IPS-NIHi7 (cell line): ENCODE results near the gene CCT6B.
"Not testable (repeated sequence)": the region's sequence is repeated elsewhere in the genome, so short reads cannot be mapped to it uniquely, and the experiment has no call there.

Experiments
- DNase-seq: peaks from one replicate; pipeline ENCODE4 v3.0.0; 2012; ENCODE audit warnings: mixed read lengths; ENCODE audit errors: extremely low spot score

The CCT6B gene

GRCh38 chr17:34961093-34961911 lies at the start of gene CCT6B, which contains the start of gene ZNF830:
TSS of gene CCT6B (minus strand) at chr17:34961460. CDS start at chr17:34961393, 67 bp downstream.
TSS of gene ZNF830 (plus strand) at chr17:34961540. CDS start at chr17:34961567, 27 bp downstream.
- DNase-seq, result peak; percentile 97

DNA sequence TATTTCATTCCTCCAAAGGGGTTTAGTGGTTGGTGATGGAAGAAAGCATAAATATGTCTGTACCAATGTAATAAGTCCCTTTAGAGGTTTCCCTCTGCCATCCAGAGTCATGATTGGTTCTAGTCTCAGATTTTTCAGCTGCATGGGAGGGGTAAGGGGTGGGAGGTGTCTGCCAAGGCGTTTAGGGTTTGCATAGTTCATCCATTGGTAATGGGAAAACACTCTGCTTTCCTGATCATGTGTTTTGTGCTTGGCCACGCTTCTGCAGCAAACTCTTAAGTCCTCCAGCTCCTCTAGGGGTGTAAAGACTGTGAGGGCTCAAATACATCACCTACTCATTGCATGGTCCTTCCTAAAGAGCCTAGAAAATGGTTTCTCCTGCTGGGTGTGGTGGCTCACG lies 48.8 kb upstream of the CCT6B start:
- no peak for DNase-seq

GRCh38 chr17:35006961-35007360 lies 45.7 kb upstream of the CCT6B start:
- DNase-seq, result no peak

- no peak for DNase-seq
Measured at GRCh38 chr17:35006345-35006744, 45.1 kb upstream of the CCT6B start.

DNA sequence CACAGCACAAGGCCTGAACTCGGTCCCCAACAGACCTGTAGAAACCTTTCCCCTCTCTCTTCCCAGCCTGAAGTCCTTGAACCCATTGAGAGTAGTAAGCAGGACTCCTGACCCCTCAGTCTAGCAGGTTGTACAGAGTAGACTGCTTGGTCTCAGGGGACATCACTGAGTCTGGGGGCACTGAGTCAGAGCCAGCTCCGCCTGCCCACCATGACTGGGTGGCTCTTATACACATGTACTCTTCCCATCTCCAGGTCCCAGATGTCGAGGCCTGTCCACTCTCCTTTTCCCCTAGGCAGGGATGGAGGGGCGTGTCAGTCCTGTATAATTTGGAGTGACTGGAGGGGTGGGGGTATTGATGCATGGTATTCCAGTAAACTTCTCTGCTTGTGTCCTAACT lies 42.5 kb upstream of the CCT6B start:
- no peak for DNase-seq

- DNase-seq, result no peak
Measured at GRCh38 chr17:35002876-35003551, 41.8 kb upstream of the CCT6B start.

DNA sequence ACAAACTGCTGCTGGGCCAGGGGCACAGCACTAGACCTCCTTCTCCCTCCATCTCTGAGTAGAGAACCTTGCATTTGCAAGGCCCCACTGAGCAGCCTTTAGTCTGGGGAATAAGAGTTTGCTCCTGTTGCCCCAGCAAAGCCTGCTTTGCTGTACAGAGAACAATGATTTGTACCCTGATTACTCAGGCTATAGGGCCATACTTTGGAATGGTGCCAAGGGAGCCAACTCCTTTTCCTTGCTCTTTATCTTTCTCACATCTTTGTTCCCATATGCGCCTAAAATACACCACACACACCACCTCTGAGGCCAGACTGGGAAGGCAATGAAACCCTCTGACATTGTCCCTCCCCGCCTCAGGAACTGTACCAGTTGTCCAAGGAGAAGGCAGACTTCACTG lies 40.3 kb upstream of the CCT6B start:
- DNase-seq, result no peak

DNA sequence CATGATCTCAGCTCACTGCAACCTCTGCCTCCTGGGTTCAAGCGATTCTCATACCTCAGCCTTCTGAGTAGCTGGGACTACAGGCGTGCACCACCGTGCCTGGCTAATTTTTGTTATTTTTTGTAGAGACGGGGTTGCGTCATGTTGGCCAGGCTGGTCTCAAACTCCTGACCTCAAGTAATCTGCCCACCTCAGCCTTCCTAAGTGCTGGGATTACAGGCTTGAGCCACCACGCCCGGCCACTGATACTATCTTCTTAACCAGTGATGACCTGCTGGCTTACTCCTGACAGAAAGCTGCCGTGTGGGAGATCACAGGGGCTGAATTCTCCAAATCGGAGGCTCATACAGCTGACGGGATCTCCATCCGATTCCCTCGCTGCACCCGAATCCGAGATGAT lies 39.7 kb upstream of the CCT6B start:
- not testable (repeated sequence) for DNase-seq

DNA sequence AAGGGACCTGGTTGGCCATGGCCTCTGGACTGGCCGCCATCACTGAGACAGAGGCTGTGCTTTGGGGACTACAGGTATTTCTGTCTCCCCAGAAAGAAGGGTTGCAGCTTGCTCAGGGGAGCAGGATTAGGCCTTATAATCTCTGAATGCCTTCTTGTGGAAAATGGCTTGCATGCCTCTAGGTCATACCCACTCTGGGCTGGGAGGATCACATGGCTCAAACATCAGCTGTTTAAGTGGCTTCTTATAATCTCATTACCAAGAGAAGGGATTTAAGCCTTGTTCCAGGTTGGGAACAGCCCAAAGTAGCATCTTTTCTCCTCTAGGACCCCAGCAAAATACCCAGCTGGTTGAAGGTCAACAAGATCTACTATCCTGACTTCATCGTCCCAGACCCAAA lies 38.2 kb upstream of the CCT6B start:
- no peak for DNase-seq

DNA sequence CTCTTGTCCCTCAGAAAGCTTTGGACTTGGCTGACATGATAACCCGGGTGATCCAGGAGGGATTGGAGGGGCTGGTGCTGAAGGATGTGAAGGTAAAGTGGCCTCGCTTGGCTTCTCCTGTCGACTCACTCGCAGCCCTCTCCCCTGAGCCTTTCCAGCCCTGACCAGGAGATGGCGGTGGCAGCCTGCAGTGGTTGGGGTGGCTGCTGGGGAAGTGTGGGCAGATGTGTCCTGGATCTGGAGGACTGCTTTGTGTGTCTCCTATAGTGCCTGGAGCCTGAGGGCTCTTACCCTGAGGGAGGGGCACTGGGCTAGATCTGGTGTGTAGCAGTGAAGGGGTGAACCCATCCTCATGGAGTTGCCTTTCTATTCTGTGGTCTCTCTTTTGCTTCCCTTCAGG lies 36.9 kb upstream of the CCT6B start:
- DNase-seq, result peak; percentile 94

- no peak for DNase-seq
Measured at GRCh38 chr17:34997355-34997862, 36.1 kb upstream of the CCT6B start.

DNA sequence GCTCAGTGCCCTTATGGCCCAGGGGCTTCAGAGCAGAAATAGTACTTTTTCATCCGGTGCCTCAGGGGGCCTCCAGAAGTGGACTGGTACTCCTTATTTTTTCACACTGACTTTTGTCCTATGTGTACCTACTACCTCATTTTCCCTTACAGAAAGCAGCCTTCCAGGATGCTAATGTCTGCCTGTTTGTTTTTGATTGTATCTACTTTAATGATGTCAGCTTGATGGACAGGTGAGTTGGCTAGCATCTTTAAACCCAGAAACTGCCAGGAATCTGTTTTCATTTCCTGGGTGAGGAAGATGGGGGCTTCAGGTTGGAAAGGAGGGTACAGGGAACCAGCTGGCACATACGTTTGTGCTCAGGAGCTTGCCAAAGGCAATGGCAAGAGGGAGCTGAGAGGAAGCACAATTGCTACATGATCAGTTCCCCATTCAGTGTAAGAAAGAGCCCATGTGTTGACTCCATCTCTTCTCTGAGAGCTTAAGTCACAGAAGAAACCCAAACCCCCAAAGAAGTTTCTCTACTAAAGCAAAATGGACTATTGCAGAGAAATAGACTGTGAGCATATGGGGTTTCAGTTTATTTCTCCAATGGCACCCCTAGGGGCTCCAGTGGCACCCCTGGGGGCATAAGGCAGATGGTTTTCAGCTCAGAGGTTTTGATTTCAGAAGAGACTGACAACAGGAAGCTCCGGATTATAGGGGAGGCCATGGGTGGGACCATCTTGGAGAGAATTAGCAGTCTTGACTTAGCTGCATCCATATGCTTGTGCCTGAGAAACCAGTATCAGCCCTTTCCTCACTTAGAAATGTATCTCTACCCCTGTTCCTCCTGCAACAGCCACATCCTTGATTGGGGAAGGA lies 35.4 kb upstream of the CCT6B start:
- DNase-seq, result no peak

GRCh38 chr17:34993031-34993430 lies 31.8 kb upstream of the CCT6B start:
- no peak for DNase-seq

DNA sequence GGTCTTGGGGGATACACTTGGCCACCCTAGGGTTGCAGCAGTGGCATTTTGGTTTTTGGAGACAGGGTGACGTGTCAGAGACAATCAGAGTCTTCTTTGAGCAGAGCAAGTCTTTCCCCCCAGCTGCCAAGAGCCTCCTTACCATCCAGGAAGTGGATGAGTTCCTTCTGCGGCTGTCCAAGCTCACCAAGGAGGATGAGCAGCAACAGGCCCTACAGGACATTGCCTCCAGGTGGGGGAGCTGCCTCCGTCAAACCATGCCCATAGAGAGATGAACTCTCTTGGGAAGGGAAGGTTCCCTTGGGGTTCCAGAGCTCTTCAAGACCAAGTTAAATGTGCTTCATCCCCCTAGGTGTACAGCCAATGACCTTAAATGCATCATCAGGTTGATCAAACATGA lies 30.3 kb upstream of the CCT6B start:
- no peak for DNase-seq

GRCh38 chr17:34990921-34991365 lies 29.7 kb upstream of the CCT6B start:
- DNase-seq, result no peak

DNA sequence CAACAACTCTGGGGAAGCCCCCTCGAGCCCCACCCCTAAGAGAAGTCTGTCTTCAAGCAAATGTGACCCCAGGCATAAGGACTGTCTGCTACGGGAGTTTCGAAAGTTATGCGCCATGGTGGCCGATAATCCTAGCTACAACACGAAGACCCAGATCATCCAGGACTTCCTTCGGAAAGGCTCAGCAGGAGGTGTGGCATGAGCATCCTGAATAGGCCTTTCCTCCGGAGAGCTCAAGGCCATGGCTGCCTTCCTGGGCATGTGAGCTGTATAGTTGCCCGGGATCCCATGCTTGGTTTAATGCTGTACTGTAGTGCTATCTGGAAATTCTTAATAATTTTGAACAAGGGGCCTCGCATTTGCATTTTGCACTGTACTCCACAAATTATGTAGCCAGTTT lies 28.2 kb upstream of the CCT6B start:
- DNase-seq, result no peak

DNA sequence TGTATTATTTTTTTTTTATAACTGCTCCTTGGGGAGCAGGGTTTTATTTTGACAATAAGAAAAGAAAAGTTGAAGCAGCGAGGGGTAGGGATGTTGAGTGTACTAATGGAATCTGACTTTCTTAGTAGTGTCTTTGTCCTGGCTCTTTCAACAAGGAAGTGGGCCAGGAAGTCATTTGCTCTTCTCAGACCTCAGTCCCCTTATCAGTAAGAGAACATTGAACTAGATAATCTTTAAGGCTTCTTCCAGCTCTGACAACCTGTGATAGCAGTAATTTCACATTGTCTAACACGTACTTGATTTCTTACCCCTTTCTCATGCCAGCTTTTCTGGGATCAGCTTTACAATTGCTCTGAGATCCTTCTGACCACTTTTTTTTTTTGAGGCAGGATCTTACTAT lies 27.4 kb upstream of the CCT6B start:
- no peak for DNase-seq

- no peak for DNase-seq
Measured at GRCh38 chr17:34987232-34987631, 26.0 kb upstream of the CCT6B start.

DNA sequence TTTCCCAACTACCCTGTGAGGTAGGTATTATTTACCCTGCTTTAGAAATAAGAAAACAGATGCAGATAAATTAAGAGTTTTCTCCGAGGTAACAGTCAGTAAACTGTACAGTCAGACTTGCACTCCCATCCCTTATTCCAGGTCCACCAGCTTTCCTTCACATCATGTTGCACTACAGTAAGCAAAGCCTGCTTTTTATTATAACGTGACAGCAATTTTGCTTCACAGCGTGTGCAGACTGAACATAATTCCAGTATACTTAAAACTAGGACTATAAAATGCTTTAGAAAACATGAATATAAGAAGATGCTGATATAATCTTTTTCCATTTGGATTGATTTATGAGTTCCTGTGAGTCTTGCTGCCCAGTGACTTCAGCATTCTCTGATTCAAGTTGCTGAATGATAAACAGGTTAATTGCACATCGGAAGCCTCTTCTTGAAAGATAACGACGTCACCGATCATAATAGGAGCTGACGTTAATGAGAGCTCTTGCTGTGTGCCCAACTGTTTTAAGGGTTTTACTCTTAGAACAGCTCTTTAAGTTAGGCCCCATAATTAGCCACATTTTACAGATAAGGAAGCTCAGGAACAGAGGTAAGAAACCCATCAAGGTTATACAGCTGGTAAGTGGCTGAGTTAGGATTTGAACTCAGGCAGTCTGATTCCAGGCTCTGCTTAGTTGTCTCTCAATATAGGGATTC lies 20.4 kb upstream of the CCT6B start:
- no peak for DNase-seq

DNA sequence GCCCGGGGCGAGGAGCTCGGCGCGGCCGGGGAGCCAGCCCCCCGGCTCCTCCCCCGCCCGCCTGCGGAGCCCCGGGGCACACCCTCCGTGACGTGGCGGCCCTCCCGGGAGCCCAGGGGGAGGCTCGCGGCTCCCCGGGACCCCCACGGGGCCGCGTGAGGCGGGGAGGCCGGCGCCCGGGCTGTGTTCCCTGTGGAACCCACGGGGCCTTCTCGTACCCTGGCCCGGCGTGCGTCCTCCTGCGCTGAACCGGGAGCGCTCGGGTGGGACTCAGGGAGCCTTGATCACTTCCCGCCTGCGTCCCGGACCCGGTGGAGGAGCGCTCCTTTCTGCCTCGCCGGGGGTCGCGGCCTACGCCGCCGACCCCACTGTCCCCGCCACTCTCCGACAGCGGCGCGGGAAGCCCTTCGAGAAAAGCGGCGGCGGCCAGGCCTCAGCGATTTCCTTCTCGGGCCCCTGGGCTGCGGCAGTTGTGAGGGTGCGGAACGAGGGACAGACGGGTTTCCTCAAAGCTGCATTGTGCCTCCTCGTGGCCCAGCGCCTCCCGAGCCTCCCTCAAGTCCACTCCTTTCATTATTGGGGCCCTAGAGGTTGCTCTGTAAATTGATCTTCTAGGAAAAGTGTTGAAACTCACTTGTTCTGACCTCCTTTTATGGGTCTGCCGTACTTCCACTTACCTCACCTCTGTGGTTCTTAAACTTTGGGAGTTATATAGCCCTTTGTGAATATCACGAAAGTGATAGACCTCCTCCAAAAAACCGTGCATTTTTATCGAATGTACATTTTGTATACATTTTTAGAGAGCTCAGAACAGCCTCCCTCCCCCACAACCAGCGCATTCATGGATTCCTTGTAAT lies 19.6 kb upstream of the CCT6B start:
- peak; percentile 73 for DNase-seq

DNA sequence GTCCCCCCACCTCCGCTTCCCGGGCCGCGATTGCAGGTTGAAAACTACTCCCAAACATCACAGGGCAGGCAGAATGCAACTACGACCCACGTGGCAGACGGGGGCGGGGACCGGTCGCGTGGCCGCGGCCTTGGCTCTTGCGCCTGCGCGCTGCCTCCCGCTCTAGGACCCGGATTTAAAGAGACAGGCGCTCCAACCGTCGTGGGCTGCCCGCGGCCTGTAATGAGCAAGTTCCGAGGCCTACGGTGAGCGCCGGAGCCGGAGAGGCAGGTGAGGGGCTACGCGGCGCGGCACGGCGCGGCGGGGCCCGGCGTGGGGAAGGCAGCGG lies 19.1 kb upstream of the CCT6B start, which contains the start of gene LIG3:
Gene LIG3 (plus strand): TSS at position 160 of the 328 bp plus-strand sequence. CDS start 2,494 bp downstream, outside the sequence.
- DNase-seq, result peak; percentile 97
